Daoy (cell line): ENCODE measurements around the gene CSMD2. TPM values are rescaled to one million over a fixed set of nuclear protein-coding genes. Genes with fewer than 3 reads are reported as not detected.

Experiments
- DNase-seq: peaks from one replicate; pipeline ENCODE4 v3.0.0-alpha.2; 2015; ENCODE audit warnings: low read depth
- total RNA-seq: library from RNA; depleted of rRNA; stranded (reverse); fragments of >200 nt; shearing (Covaris generic); gene quantifications from 2 replicates; pipeline ENCODE4 v1.2.3, GENCODE V29; 2014; rRNA removed

The CSMD2 gene
- total RNA-seq, 1 experiment from 2014 or later, result 5.0 TPM

DNA sequence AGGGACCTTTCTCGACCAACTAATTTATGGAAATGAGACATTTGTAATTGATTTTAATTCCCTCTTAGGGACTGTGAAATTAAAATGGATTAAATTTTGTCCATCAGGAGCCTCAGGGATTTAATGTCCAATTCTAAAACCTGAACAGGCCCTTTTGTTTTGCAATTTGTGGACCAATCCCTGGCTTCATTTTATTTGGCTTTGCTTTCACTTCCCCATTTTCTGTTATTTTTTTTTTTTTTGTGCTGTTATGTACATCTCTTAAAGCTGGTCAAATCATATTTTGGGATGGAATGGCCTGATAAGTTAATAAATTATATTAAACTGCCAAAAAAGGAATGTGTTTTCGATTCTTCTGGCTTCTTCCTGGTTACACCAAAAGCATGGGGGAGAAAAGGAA, 663.7 kb downstream of the CSMD2 start:
- no peak for DNase-seq

DNA sequence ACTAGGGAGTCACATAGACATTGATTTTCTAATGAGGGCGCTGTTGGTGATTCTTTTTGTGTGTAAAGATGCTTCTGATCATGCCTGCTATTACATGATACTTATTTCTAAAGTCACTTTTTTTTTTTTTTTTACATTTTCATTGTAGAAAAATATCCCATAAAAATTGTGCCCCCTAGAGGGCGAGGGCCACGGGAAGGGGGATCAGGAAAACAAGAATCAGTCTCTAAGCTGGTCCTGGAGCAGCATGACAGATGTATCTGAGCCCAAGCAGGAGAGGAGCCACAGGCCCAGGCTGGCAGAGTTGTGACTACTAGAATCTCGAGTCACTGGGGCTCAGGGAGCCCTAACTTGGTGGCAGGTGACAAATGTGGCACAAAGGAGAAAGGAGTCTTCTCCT, 664.5 kb downstream of the CSMD2 start:
- no peak for DNase-seq

DNA sequence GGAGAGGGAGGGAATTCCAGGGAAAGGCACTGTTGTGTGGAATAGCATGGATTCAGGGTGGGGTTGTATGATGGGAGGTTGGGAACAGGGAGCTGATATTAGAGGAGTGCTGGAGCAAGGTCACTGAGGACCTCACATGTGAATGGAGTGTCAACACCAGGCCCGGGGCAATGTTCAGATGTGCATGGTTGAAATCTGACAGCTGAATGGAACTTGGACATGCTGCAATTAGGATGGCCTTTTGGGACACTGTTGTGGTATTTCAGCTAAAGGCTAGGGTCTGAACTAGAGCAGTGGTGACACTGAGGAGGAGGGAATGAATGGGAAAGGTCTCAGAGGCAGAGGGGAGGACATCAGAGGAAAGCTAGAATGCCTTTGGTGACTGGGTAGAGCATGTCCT, 667.6 kb downstream of the CSMD2 start:
- DNase-seq, result no peak

DNA sequence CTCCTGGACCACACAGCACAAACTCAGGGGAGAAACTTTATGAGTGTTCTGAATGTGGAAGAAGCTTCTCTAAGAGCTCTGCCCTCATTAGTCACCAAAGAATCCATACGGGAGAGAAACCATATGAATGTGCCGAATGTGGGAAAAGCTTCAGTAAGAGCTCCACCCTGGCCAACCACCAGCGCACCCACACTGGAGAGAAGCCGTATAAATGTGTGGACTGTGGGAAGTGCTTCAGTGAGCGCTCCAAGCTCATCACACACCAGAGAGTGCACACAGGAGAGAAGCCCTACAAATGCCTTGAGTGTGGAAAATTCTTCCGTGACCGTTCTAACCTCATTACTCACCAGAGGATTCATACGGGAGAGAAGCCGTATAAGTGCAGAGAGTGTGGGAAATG, 670.1 kb downstream of the CSMD2 start:
- no peak for DNase-seq

DNA sequence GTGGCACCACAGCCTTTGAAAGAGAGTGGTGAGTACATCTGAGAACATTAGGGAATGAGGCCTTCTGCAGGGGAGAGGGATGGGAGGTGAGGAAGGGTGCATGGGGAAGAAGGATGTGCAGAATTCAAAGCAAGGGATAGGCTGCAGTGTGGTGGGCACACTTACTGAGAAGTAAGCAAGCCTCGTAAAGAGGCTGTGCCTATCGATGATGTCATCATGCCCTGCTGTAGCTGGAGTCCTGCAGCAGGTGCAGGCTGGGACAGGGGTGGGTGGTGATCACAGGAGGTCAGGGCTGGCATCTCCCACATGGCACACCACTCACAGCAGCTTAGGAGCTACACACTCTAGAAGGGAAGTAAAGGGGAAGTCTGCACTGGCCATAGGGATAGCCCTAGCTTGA, 676.4 kb downstream of the CSMD2 start:
- no peak for DNase-seq

DNA sequence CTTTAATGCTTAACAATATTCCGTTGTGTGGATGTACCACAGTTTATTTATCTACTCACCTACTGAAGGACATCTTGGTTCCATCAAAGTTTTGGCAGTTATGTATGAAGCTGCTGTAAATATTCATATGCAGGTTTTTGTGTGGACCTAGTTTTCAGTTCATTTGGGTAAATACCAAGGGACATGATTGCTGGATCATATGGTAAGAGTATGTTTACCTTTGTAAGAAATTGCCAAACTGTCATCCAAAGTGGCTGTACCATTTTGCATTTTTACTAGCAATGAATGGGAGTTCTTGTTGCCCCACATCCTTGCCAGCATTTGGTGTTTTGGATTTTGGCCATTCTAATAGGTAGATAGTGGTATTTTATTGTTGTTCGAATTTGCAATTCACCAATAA, 682.6 kb downstream of the CSMD2 start:
- DNase-seq, result no peak

DNA sequence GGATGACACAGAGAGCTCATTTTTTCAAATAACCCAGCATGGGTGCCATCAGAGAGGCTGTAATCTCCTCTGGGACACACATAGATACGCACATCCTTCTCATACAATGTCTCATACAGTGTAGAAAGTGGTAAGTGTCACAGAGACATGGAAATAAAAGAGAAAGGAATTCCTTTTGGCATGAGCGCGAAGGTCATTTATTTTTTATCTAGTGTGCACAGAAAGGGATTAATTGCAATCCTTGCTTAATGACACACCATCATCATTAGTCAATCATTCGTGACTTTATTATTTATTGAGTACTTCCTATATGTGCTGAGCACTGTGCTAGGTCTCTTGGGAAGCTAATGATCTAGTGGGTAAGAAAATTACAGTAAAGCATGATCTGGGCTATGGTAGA, 687.6 kb downstream of the CSMD2 start:
- no peak for DNase-seq

DNA sequence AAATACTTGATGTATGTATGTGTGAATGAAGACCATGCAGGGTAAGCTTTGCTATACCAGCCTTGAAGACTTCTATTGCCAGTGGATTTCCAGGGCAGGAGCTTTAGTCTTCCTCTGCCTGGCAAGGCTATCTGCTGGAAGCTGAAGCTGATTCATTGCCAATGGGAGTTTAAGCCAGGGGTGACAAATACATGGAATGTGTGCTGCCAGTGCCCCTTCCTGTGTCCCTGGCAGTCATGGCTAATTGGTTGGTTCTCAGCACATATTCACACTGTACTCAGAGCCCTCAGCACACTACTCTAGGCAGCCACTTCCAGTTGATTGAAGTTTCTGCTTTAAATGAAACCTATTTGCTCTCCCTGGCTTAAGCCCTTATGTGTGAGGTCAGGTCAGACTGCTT, 691.1 kb downstream of the CSMD2 start:
- peak; percentile 44 for DNase-seq

DNA sequence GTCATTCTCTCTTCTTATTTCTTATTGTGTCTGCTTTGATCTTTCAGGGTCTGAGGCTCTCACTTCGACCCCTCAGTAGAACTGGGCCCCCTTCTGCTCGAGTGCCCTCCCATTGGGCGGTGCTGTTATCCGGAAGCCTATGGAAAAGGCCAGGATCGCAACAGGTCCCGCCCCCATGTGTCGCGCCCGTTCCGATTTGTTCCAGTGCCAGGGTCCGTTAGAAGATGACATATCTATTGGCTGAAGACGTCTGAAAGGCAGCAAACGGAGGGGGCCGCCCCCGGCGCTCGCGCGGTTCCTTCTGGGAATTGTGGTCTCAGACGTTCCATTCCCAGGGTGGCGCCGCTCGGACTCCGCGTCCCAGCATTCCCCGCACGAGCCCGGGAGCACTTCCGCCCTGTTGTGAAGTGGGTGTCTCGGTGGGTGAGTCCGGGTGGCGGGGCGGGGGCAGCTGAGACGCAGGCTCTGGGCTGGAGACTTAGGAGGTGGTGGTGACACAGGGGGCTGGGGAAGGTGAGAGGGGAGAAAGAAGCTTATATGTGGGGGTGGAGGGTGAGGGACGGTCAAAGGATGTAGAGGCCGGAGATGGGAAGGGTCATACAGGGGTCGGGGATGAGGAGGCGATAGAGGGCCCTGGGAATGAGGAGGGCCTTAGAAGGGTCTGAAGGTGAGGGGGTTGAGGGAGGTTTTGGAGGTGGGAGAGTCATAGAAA, 692.6 kb downstream of the CSMD2 start, which contains the start of gene ZSCAN20:
Gene ZSCAN20, plus strand, starts transcription at position 377 of the 712 bp plus-strand sequence. CDS start 6,644 bp downstream, outside the sequence.
- DNase-seq, result peak; percentile 99

DNA sequence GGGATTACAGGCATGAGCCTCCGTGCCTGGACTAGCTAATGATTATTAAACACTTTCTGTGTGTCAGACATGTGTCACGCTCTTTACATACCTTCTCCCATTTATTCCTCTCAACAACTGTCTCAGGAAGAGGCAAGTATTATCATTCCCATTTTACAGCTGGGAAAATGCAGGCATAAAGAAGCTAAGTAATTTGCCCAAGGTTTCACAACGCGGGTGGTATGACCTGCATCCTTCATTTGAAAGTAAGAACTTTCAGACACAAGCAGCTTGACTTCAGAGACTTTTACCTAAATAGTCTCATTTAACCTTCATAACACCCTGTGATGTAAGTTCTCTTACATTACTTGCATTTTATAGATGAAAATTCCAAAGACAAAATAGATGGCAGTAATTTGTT, 693.6 kb downstream of the CSMD2 start:
- DNase-seq, result no peak

DNA sequence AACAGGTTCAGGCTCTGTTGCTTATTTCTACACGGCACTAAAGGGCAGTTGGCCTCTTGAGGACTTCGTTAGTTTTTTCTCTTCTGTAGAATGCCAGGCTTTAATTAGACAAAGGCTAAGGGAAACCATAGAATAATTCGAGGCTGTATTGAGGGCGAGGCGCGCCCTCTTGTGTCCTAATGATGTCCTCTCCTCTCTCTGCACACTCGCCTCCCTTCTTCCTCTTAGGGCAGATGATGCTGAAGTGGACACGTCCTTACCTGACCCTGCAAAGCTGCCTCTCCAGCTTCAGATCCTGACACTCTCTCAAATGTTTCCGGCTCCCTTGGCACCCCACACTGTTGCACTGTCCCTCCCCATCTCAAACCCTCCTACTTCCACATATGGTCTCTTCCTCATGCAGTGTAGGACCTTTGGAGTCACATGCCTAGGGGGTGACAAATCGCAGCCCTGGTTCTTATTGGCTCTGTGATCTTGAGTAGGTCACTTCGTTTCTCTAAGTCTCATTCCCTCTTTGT, 694.5 kb downstream of the CSMD2 start:
- DNase-seq, result peak; percentile 83

DNA sequence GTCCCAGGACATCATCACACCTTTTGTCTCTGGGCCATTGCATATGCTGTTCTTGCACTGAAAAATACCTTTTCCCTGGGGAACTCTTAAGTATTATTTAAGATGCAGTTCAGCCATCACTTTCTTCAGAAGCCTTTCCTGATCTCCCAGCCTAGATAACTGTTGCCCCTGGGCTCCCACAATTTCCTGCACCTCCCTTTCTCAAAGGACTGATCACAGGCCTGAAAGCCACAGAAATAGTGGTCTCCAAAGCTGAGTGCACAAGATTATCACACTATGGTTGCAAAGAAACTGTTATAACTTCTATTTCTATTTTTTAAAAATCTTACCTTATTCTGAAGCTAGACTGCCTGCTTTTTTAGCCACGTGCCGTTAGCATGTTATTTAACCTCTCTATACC, 695.3 kb downstream of the CSMD2 start:
- no peak for DNase-seq

DNA sequence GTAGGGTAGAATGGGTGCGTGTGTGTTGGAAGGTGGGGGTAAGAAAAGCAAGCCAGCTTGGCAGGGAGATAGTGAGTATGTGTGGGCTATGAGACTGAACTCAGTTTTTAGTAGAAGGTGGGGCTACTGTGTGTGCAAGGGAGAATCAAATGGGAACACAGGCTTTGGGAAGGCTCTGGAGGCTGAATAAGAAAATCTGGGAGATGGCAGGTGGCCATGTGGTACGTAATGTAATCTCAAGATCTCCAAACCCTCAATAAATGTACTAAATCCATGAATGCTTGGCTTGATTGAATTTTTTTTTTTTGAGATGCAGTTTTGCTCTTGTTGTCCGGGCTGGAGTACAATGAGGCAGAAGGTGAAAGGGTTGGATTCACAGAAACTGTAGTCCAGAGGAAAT, 696.1 kb downstream of the CSMD2 start:
- DNase-seq, result no peak

DNA sequence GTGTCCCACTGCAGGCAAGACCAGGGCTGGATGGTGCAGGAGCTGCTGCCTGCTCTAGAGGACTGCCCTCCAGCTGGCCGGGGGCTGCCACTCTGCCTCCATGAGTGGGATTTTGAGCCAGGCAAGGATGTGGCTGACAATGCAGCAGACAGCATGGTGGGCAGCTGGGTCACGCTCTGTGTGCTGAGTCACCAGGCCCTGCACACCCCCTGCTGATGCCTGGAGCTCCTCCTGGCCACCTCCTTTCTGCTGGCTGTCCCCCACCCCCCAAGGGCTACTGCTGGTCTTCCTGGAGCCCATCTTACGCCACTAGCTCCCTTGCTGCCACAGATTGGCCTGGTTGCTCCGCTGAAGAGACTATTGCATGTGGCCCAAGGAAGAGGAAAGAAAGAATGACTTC, 696.5 kb downstream of the CSMD2 start:
- DNase-seq, result peak; percentile 71

DNA sequence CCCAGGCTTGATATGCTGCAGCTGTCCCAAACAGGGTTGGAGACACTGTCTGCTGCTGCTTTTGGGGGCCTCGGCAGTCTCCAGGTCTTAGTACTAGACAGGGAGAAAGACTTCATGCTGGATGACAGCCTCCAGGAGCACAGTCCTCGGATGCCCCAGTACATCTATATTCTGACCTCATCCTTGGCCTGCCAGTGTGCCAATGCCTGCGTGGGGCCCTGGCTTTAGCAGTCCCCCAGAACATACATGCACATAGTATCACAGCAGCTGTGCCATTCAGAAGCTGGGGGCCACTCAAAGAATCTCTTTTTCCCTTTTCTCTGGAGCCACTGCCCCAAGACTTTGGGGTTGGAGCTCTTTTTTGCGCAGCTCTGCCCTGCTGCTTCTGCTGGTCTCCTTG, 697.0 kb downstream of the CSMD2 start:
- DNase-seq, result no peak

DNA sequence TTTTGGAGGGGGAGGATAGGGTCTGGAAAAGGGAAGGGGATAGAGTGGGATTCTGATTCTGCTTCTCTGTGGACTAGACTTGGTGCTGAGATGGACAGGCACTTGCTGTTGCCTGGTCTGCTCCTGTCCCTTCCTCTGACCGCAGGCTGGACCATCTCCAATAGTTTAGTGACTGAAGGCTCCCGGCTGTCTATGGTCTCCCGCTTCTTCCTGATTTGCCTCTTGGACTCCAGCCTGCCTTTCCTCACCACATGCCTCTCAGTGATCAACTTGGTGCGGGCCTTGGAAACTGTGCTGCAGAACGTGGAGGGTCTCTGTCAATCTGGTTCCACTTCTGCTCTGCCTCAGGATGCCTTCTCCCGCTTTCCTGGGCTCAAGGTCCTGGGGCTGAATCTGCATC, 698.9 kb downstream of the CSMD2 start:
- DNase-seq, result no peak

DNA sequence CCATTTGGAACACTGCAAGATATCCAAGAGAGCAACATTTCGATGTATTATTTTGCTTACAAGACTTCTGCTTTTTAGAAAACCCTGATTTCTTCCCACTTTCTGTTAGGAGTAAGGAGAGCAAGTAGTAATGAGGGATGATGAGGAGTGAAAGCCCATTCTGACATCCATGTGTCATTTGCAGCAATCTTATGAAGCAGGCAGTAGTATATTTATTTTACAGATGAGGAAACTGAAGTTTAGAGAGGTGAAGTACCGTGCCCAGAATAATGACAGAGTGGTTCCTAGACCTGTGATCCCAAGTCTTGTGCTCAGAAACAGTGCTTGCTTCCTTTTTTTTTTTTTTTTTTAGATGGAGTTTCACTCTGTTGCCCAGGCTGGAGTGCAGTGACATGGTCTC, 699.7 kb downstream of the CSMD2 start:
- no peak for DNase-seq

DNA sequence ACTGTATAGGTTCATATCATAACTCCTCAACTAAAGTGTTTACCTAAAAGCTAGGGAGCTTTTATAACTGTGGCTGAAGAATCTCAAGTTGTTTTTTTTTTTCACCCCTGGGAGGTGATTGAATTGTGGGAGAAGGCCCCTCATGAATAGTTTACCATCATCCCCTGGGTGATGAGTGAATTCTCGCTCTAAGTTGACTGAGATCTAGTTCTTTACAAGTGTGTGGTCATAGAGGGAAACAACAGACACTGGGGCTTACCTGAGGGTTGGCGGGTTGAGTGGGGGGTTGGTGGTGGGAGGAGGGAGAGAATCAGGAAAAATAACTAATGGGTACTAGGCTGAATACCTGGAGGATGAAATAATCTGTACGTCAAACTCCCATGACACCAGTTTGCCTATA, 700.5 kb downstream of the CSMD2 start:
- no peak for DNase-seq

Other genes with a start within 250 kb of the CSMD2 start
- 0.06 TPM in 1 of 2 replicates, not detected in the other for gene C1orf94, start 11.7 kb upstream of the CSMD2 start, total RNA-seq